ENCODE data around the gene ANKS1A. TPM values are rescaled to one million over a fixed set of nuclear protein-coding genes. Genes with fewer than 3 reads are reported as not detected.
"Not testable (repeated sequence)": the region's sequence is repeated elsewhere in the genome, so short reads cannot be mapped to it uniquely, and the experiment has no call there.

ANKS1A gene
- total RNA-seq, 8 experiments from 2014 or later, result 19.7 to 46.3 (median 30.9) TPM

GRCh38 chr6:35108309-35108885 is 219.3 kb downstream of the ANKS1A start:
- no peak for ATAC-seq (replicated peaks in 6 of 8)
- WGBS, 10 experiments, result 33 to 100% (median 82%) methylated on average over 1 to 2 of the region's 2 CpGs
- in situ Hi-C loops (cut with MboI; ENCODE audit: low pct_unique_long_range_greater_than_20kb in 2 of 9, low sequenced_read_pairs in 9 of 9, unreplicated experiment in 9 of 9), result loop anchor here in 2 of 9 experiments (25.0 kb wide), 1 partner anchor 121 kb away; no protein-coding TSS in a partner anchor
- Histone ChIP-seq H3K27ac (no peak overlapping the region), H3K4me1 (replicated peaks in 1 of 2) (no peaks in the 10 kb centered on the region), H3K4me3 (no peak overlapping the region)

- Histone ChIP-seq H3K4me3 (no peak overlapping the region), H3K4me1 (replicated peaks in 1 of 2) (no peaks in the 10 kb centered on the region), H3K27ac (no peak overlapping the region)
- no peak for ATAC-seq (replicated peaks in 6 of 8)
- in situ Hi-C loops (cut with MboI; ENCODE audit: low pct_unique_long_range_greater_than_20kb in 2 of 9, low sequenced_read_pairs in 9 of 9, unreplicated experiment in 9 of 9), result loop anchor here in 2 of 9 experiments (25.0 kb wide), 1 partner anchor 133 kb away; no protein-coding TSS in a partner anchor
- 40 to 100% (median 86%) methylated on average over 1 to 2 of the region's 2 CpGs; no CpG with 5 or more reads in 4 of the 10 experiments for WGBS, 10 experiments
Observed at GRCh38 chr6:35120746-35121145, 231.7 kb downstream of the ANKS1A start.

- no peak for ATAC-seq (replicated peaks in 6 of 8)
- 63 to 100% (median 100%) methylated on average over 1 of the region's 1 CpG; no CpG with 5 or more reads in 3 of the 10 experiments for WGBS, 10 experiments
- Histone ChIP-seq H3K4me1 (replicated peaks in 1 of 2) (no peaks in the 10 kb centered on the region), H3K4me3 (no peak overlapping the region), H3K27ac (no peak overlapping the region)
- in situ Hi-C loops (cut with MboI; ENCODE audit: low pct_unique_long_range_greater_than_20kb in 2 of 9, low sequenced_read_pairs in 9 of 9, unreplicated experiment in 9 of 9), result loop anchor here in 2 of 9 experiments (25.0 kb wide), 1 partner anchor 137 kb away; no protein-coding TSS in a partner anchor
Observed at GRCh38 chr6:35124356-35124755, 235.3 kb downstream of the ANKS1A start.

- in situ Hi-C loops (cut with MboI; ENCODE audit: low pct_unique_long_range_greater_than_20kb in 2 of 9, low sequenced_read_pairs in 9 of 9, unreplicated experiment in 9 of 9), result loop anchor here in 6 of 9 experiments (25.0 kb wide), 3 partner anchors 109 to 241 kb away; partner anchors contain the start of genes ANKS1A (in 1 of the 6) and TAF11 (in 1 of the 6)
- no peak for ATAC-seq (replicated peaks in 6 of 8)
- no peak overlapping the region for H3K27ac ChIP-seq
- WGBS, 10 experiments, result 20 to 100% (median 73%) methylated on average over 1 to 4 of the region's 4 CpGs; no CpG with 5 or more reads in 2 of the 10 experiments
- H3K4me3 ChIP-seq, result no peak overlapping the region
- no peaks in the 10 kb centered on the region for H3K4me1 ChIP-seq (replicated peaks in 1 of 2)
Observed at GRCh38 chr6:35128042-35128441, 239.0 kb downstream of the ANKS1A start.

GRCh38 chr6:35128496-35128895 is 239.4 kb downstream of the ANKS1A start:
- in situ Hi-C loops (cut with MboI; ENCODE audit: low pct_unique_long_range_greater_than_20kb in 2 of 9, low sequenced_read_pairs in 9 of 9, unreplicated experiment in 9 of 9), result loop anchor here in 6 of 9 experiments (25.0 kb wide), 3 partner anchors 109 to 241 kb away; partner anchors contain the start of genes ANKS1A (in 1 of the 6) and TAF11 (in 1 of the 6)
- H3K27ac ChIP-seq, result no peak overlapping the region
- no peak overlapping the region for H3K4me3 ChIP-seq
- no peaks in the 10 kb centered on the region for H3K4me1 ChIP-seq (replicated peaks in 1 of 2)
- peak in 1 of 8 experiments; percentile 32 for ATAC-seq (replicated peaks in 6 of 8)
- 60 to 100% (median 71%) methylated on average over 1 to 3 of the region's 3 CpGs; no CpG with 5 or more reads in 2 of the 10 experiments for WGBS, 10 experiments

GRCh38 chr6:35136185-35136584 is 247.1 kb downstream of the ANKS1A start:
- in situ Hi-C loops (cut with MboI; ENCODE audit: low pct_unique_long_range_greater_than_20kb in 2 of 9, low sequenced_read_pairs in 9 of 9, unreplicated experiment in 9 of 9), result loop anchor here in 7 of 9 experiments (10.0 to 25.0 kb wide), 4 partner anchors 101 to 249 kb away; partner anchors contain the start of genes ANKS1A (in 1 of the 7) and TAF11 (in 1 of the 7)
- H3K4me1 ChIP-seq (replicated peaks in 1 of 2), result peaks cover 2 to 3% of the 10 kb centered on the region in 2 donors
- no peak overlapping the region for H3K4me3 ChIP-seq
- no peak overlapping the region for H3K27ac ChIP-seq
- ATAC-seq (replicated peaks in 6 of 8), result no peak
- WGBS, 10 experiments, result 29 to 83% (median 78%) methylated on average over 1 to 3 of the region's 4 CpGs; no CpG with 5 or more reads in 3 of the 10 experiments

- in situ Hi-C loops (cut with MboI; ENCODE audit: low pct_unique_long_range_greater_than_20kb in 2 of 9, low sequenced_read_pairs in 9 of 9, unreplicated experiment in 9 of 9), result loop anchor here in 7 of 9 experiments (10.0 to 25.0 kb wide), 4 partner anchors 99 to 251 kb away; partner anchors contain the start of genes ANKS1A (in 1 of the 7) and TAF11 (in 1 of the 7)
- H3K4me1 ChIP-seq (replicated peaks in 1 of 2); ATAC-seq (replicated peaks in 6 of 8); H3K27ac ChIP-seq; H3K4me3 ChIP-seq: not testable (repeated sequence)
- 49 to 100% (median 97%) methylated on average over 1 to 3 of the region's 3 CpGs for WGBS, 10 experiments
Observed at GRCh38 chr6:35138191-35138590, 249.1 kb downstream of the ANKS1A start.

GRCh38 chr6:35139470-35139869 is 250.4 kb downstream of the ANKS1A start:
- Histone ChIP-seq H3K27ac (no peak overlapping the region), H3K4me3 (no peak overlapping the region), H3K4me1 (replicated peaks in 1 of 2) (peaks cover 2 to 3% of the 10 kb centered on the region in 2 donors)
- ATAC-seq (replicated peaks in 6 of 8), result no peak
- in situ Hi-C loops (cut with MboI; ENCODE audit: low pct_unique_long_range_greater_than_20kb in 2 of 9, low sequenced_read_pairs in 9 of 9, unreplicated experiment in 9 of 9), result loop anchor here in 7 of 9 experiments (10.0 to 25.0 kb wide), 4 partner anchors 98 to 252 kb away; partner anchors contain the start of genes ANKS1A (in 1 of the 7) and TAF11 (in 1 of the 7)
- 20 to 100% (median 77%) methylated on average over 1 to 2 of the region's 2 CpGs for WGBS, 10 experiments

GRCh38 chr6:35139924-35140638 is 251.0 kb downstream of the ANKS1A start:
- Histone ChIP-seq H3K4me3 (no peak overlapping the region), H3K27ac (no peak overlapping the region), H3K4me1 (replicated peaks in 1 of 2) (peaks cover 2 to 3% of the 10 kb centered on the region in 2 donors)
- peak in 2 of 8 experiments; percentile 16 to 50 for ATAC-seq (replicated peaks in 6 of 8)
- in situ Hi-C loops (cut with MboI; ENCODE audit: low pct_unique_long_range_greater_than_20kb in 2 of 9, low sequenced_read_pairs in 9 of 9, unreplicated experiment in 9 of 9), result loop anchor here in 7 of 9 experiments (10.0 to 25.0 kb wide), 5 partner anchors 65 to 253 kb away; partner anchors contain the start of genes ANKS1A (in 1 of the 7) and TAF11 (in 1 of the 7)
- 0 to 30% (median 6%) methylated on average over 2 to 12 of the region's 17 CpGs for WGBS, 10 experiments

GRCh38 chr6:35140639-35141006 is 251.6 kb downstream of the ANKS1A start:
- peaks cover 2 to 3% of the 10 kb centered on the region in 2 donors for H3K4me1 ChIP-seq (replicated peaks in 1 of 2)
- ATAC-seq (replicated peaks in 6 of 8), result no peak
- no CpG with 5 or more reads among the region's 15 CpGs for WGBS, 10 experiments
- in situ Hi-C loops (cut with MboI; ENCODE audit: low pct_unique_long_range_greater_than_20kb in 2 of 9, low sequenced_read_pairs in 9 of 9, unreplicated experiment in 9 of 9), result loop anchor here in 6 of 9 experiments (10.0 to 25.0 kb wide), 4 partner anchors 64 to 253 kb away; partner anchors contain the start of genes ANKS1A (in 1 of the 6) and TAF11 (in 1 of the 6)
- H3K4me3 ChIP-seq, result no peak overlapping the region
- no peak overlapping the region for H3K27ac ChIP-seq
